DOHH2 (cell line): ENCODE measurements around the gene CASP7.

Experiments used
- CTCF ChIP-seq: fragments of 200-600 bp; sonication (generic); IDR thresholded peaks from one replicate; pipeline ENCODE4 v1.5.1; 2014; ENCODE audit warnings: antibody characterized with exemption, mild to moderate bottlenecking, low read depth, low read length; ENCODE audit not compliant: poor library complexity, severe bottlenecking
- EZH2phosphoT487 ChIP-seq: fragments of 200-600 bp; sonication (generic); IDR thresholded peaks from 2 replicates; pipeline ENCODE4 v1.6.1; 2017; ENCODE audit warnings: borderline replicate concordance, mild to moderate bottlenecking, antibody characterized with exemption, low read length, moderate library complexity, mixed read lengths

- TF ChIP-seq EZH2phosphoT487 (no peak), CTCF (no peak)
Observed at GRCh38 chr10:113656896-113657295, 22.8 kb upstream of the CASP7 start.
